Astrocyte (in vitro differentiated cells and primary cell): ENCODE measurements around the gene MAPK8IP1.

Source experiments
- EZH2 ChIP-seq: IDR thresholded peaks from 2 replicates; pipeline ENCODE4 v1.6.1; 2012; ENCODE audit warnings: mild to moderate bottlenecking, low read length, inconsistent platforms; ENCODE audit not compliant: insufficient read depth
- TF ChIP-seq, protein P1 (sequence below): IDR thresholded peaks from 2 replicates; pipeline ENCODE4 v1.5.1; 2011; ENCODE audit warnings: low read depth, mild to moderate bottlenecking, inconsistent platforms, low read length, moderate library complexity; ENCODE audit not compliant: insufficient read depth

DNA sequence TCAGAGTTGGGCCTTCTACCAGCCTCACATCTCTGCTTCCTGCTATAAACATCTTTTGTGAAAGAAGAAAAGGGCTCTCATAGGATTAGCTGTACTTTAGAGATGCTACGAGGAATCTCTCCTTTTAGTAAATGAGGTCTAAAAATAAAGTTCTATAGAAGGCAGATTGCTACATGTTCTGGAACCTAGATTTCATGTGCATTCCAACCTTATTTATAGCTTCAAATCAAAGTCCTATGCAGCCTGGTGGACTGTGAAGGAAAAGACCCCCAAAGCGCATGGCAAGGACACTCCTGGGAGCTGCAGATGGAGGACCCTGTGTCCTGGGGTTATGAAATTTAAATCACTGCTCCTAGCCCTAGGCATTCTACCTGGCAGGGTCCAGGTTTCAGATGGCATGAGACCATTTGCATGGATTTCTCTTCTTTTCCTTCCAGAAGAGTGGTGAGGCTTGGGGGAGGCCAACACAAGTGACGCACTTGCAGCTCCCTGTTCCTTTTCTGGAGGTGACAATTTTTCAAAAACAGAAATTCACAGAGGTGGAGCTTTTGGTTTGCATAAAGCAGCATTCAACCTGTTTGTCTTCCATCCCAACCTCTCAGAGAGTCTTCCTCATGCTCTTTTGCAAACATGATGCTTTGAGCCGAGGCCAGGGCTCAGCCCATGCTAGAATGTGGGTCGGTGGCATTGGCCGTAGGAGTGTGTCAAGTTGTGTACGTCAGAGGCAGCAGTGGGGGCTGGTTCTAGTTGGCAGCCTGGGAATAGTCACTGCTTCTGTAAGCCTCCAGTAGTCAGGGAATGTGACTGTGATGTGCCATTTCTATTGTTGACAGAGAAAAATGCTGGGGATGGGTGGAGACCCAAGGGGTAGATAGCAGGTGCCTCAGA lies 31.9 kb upstream of the MAPK8IP1 start:
- TF ChIP-seq, protein P1, sequence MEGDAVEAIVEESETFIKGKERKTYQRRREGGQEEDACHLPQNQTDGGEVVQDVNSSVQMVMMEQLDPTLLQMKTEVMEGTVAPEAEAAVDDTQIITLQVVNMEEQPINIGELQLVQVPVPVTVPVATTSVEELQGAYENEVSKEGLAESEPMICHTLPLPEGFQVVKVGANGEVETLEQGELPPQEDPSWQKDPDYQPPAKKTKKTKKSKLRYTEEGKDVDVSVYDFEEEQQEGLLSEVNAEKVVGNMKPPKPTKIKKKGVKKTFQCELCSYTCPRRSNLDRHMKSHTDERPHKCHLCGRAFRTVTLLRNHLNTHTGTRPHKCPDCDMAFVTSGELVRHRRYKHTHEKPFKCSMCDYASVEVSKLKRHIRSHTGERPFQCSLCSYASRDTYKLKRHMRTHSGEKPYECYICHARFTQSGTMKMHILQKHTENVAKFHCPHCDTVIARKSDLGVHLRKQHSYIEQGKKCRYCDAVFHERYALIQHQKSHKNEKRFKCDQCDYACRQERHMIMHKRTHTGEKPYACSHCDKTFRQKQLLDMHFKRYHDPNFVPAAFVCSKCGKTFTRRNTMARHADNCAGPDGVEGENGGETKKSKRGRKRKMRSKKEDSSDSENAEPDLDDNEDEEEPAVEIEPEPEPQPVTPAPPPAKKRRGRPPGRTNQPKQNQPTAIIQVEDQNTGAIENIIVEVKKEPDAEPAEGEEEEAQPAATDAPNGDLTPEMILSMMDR: no peak
- TF ChIP-seq EZH2: no peak
